HG03460 (cell line): ENCODE results near the gene IL9R.
"Not testable (repeated sequence)": the region's sequence is repeated elsewhere in the genome, so short reads cannot be mapped to it uniquely, and the experiment has no call there.

Source experiments
- ATAC-seq: cut with Tn5 transposase; IDR thresholded peaks from one replicate; pipeline ENCODE4 v1.9.1; 2021; ENCODE audit not compliant: unreplicated experiment

IL9R gene

GRCh38 chrX:156029707-156030442 is 32.4 kb downstream of the IL9R start:
- not testable (repeated sequence) for ATAC-seq

GRCh38 chrX:156030474-156030873 is 33.0 kb downstream of the IL9R start:
- not testable (repeated sequence) for ATAC-seq
